GM23248 (cell line): ENCODE measurements around the gene MAML3.

ENCODE experiments used
- EZH2 ChIP-seq: fragments of 200-600 bp; sonication (generic); IDR thresholded peaks from 2 replicates; pipeline ENCODE4 v1.6.1; 2018; ENCODE audit warnings: antibody characterized with exemption, mild to moderate bottlenecking; ENCODE audit not compliant: insufficient read depth, poor library complexity, severe bottlenecking
- EZH2phosphoT487 ChIP-seq: fragments of 200-600 bp; sonication (generic); IDR thresholded peaks from 2 replicates; pipeline ENCODE4 v1.6.1; 2018; ENCODE audit warnings: antibody characterized with exemption, moderate library complexity, mild to moderate bottlenecking, low read depth; ENCODE audit not compliant: insufficient read depth

DNA sequence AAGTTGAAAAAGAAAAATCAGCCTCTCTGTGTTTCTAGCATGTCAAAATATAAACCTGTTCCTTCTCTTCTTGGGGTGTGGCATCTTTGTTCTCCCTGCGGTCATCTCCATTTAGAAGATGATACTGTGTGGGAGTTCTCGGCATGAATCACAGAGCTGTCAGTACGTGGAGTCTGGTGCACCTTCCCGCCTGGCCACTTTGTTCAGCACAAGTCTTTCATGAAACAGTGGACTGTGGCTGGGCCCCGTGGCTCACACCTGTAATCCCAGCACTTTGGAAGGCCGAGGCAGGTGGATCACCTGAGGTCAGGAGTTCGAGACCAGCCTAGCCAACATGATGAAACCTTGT lies 166.5 kb downstream of the MAML3 start:
- TF ChIP-seq EZH2 (no peak), EZH2phosphoT487 (no peak)
